Keratinocyte (primary cell): ENCODE results near the gene P2RX2. TPM values are rescaled to one million over a fixed set of nuclear protein-coding genes. Genes with fewer than 3 reads are reported as not detected.

ENCODE experiments used
- DNase-seq: peaks from one replicate; pipeline ENCODE4 v3.0.0-alpha.2; 2011; ENCODE audit warnings: low read depth, missing footprints, low spot score
- FAIRE-seq: peaks from 2 replicates; lab custom pipeline; 2011; peaks lifted over from hg19 to GRCh38; lab: Jason Lieb, UNC
- H2AFZ ChIP-seq: 2 replicates; pipeline ENCODE4 v1.6.0; 2012; ENCODE audit warnings: low read length, control low read depth, inconsistent platforms; ENCODE audit not compliant: control insufficient read depth
- H3K27ac ChIP-seq: 2 replicates; pipeline ENCODE4 v1.5.1; 2011; ENCODE audit warnings: low read length; ENCODE audit not compliant: control insufficient read depth, insufficient read depth
- H3K27me3 ChIP-seq: 3 replicates; pipeline ENCODE4 v1.6.0; 2011; ENCODE audit warnings: low read length; ENCODE audit not compliant: control insufficient read depth, insufficient read depth; ENCODE audit errors: extremely low read depth
- H3K36me3 ChIP-seq, 2 experiments: 2 replicates in 1 of 2; 3 replicates in 1 of 2; pipeline ENCODE4 v1.5.1; 2011; ENCODE audit warnings: low read length in 2 of 2, mild to moderate bottlenecking in 1 of 2; ENCODE audit not compliant: control insufficient read depth in 2 of 2, insufficient read depth in 2 of 2; ENCODE audit errors: extremely low read depth in 1 of 2
- H3K4me1 ChIP-seq: 3 replicates; pipeline ENCODE4 v1.5.1; 2011; ENCODE audit warnings: low read length; ENCODE audit not compliant: control insufficient read depth, insufficient read depth; ENCODE audit errors: extremely low read depth
- H3K4me2 ChIP-seq: 3 replicates; pipeline ENCODE4 v1.6.0; 2011; ENCODE audit warnings: low read depth, low read length; ENCODE audit not compliant: control insufficient read depth, insufficient read depth; ENCODE audit errors: extremely low read depth
- H3K4me3 ChIP-seq, 3 experiments: fragments of 200-600 bp in 1 of 3; sonication (generic) in 1 of 3; 2 replicates in 2 of 3; 3 replicates in 1 of 3; pipeline ENCODE4 v1.5.1; 2011 to 2016; ENCODE audit warnings: low read length in 3 of 3, mild to moderate bottlenecking in 3 of 3, control low read depth in 2 of 3, inconsistent platforms in 1 of 3, low read depth in 1 of 3, mixed read lengths in 1 of 3, mixed run types in 1 of 3, moderate library complexity in 1 of 3; ENCODE audit not compliant: control insufficient read depth in 2 of 3, insufficient read depth in 2 of 3; ENCODE audit errors: extremely low read depth in 1 of 3
- H3K79me2 ChIP-seq: 2 replicates; pipeline ENCODE4 v1.6.0; 2012; ENCODE audit warnings: low read length; ENCODE audit not compliant: control insufficient read depth, insufficient read depth
- H3K9ac ChIP-seq: 3 replicates; pipeline ENCODE4 v1.6.0; 2011; ENCODE audit warnings: low read length; ENCODE audit not compliant: control insufficient read depth, insufficient read depth; ENCODE audit errors: extremely low read depth
- H3K9me1 ChIP-seq: 3 replicates; pipeline ENCODE4 v1.6.0; 2011; ENCODE audit warnings: low read length; ENCODE audit not compliant: control insufficient read depth, insufficient read depth; ENCODE audit errors: extremely low read depth
- H3K9me3 ChIP-seq: 2 replicates; pipeline ENCODE4 v1.5.1; 2012; ENCODE audit warnings: low read depth, low read length; ENCODE audit not compliant: control insufficient read depth
- H4K20me1 ChIP-seq: 3 replicates; pipeline ENCODE4 v1.6.0; 2011; ENCODE audit warnings: low read length; ENCODE audit not compliant: control insufficient read depth, insufficient read depth; ENCODE audit errors: extremely low read depth
- EZH2 ChIP-seq: IDR thresholded peaks from one replicate; pipeline ENCODE4 v1.6.1; 2012; ENCODE audit warnings: inconsistent platforms, mild to moderate bottlenecking, low read length, moderate library complexity
- dilution Hi-C: fragments of 300-500 bp; cut with MboI; formaldehyde crosslinking; loops from one replicate; pipeline ENCODE4 v1.7.0; 2020; ENCODE audit warnings: low sequenced_read_pairs; ENCODE audit not compliant: extremely low pct_ligation_motif_present
- polyA plus RNA-seq, 5 experiments: library from polyadenylated mRNA; depleted of rRNA in 3 of 5; stranded (reverse) in 3 of 5; stranded (forward) in 1 of 5; unstranded in 1 of 5; fragments of >200 nt; gene quantifications; 1 replicate in 1 of 5; 2 replicates in 3 of 5; 3 replicates in 1 of 5; pipeline versions ENCODE4 v1.2.1 to v1.2.3, GENCODE V29; 2011 to 2012; ENCODE audit warnings: missing spikeins in 2 of 5, low read depth in 1 of 5, low replicate concordance in 1 of 5
- TF ChIP-seq, protein P1 (sequence below), 3 experiments: IDR thresholded peaks in 1 of 3; conservative IDR thresholded peaks in 1 of 3; optimal IDR thresholded peaks in 1 of 3; 2 replicates in 2 of 3; 3 replicates in 1 of 3; pipeline versions ENCODE3 to v1.5.1; 2011; ENCODE audit warnings: low read length in 3 of 3, mild to moderate bottlenecking in 3 of 3, moderate library complexity in 2 of 3, control low read depth in 1 of 3, inconsistent platforms in 1 of 3; ENCODE audit not compliant: insufficient read depth in 2 of 3; ENCODE audit errors: extremely low read depth in 1 of 3

P2RX2 gene
- polyA plus RNA-seq, 1 donor (not counting 4 experiments of a cell fraction or from before 2014, with no cell fraction given) = not detected

DNA sequence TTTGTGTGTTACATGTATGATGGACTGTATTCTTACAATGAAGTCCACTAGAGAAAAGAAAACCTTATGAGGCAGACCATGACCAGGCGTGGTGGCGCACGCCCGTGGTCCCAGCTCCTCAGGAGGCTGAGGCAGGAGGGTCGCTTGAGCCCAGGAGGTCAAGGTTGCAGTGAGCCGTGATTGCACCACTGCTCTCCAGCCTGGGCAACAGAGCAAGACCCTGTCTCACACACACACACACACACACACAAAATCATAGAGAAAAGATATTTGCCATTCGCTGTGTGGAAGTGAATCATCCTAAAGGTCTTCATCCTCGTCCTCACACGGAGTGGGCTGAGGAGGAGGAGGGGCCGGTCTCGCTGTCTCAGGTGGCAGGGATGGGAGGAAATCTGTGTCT is 40.5 kb upstream of the P2RX2 start:
- DNase-seq (no peak), FAIRE-seq (no peak)
- Histone ChIP-seq H4K20me1 (no peaks in the 10 kb centered on the region), H3K27ac (no peak overlapping the region), H3K4me1 (no peaks in the 10 kb centered on the region), H3K4me2 (no peak overlapping the region), H3K27me3 (no peaks in the 10 kb centered on the region), H3K4me3 (no peak overlapping the region), H3K9me1 (no peaks in the 10 kb centered on the region), H3K9me3 (no peaks in the 10 kb centered on the region), H3K36me3 (peaks cover 4 to 18% of the 10 kb centered on the region in 2 experiments), H2AFZ (no peak overlapping the region), H3K9ac (no peak overlapping the region), H3K79me2 (no peaks in the 10 kb centered on the region)
- dilution Hi-C loops = no loop called here
- no peak for TF ChIP-seq EZH2
- TF ChIP-seq, protein P1, sequence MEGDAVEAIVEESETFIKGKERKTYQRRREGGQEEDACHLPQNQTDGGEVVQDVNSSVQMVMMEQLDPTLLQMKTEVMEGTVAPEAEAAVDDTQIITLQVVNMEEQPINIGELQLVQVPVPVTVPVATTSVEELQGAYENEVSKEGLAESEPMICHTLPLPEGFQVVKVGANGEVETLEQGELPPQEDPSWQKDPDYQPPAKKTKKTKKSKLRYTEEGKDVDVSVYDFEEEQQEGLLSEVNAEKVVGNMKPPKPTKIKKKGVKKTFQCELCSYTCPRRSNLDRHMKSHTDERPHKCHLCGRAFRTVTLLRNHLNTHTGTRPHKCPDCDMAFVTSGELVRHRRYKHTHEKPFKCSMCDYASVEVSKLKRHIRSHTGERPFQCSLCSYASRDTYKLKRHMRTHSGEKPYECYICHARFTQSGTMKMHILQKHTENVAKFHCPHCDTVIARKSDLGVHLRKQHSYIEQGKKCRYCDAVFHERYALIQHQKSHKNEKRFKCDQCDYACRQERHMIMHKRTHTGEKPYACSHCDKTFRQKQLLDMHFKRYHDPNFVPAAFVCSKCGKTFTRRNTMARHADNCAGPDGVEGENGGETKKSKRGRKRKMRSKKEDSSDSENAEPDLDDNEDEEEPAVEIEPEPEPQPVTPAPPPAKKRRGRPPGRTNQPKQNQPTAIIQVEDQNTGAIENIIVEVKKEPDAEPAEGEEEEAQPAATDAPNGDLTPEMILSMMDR (optimal IDR thresholded peaks at IDR 0.05 in 1 of 3, IDR thresholded peaks at IDR 0.05 in 1 of 3, conservative IDR thresholded peaks at IDR 0.05 in 1 of 3; ENCODE audit: extremely low read depth in 1 of 3, insufficient read depth in 2 of 3, low read length in 3 of 3) = no peak

DNA sequence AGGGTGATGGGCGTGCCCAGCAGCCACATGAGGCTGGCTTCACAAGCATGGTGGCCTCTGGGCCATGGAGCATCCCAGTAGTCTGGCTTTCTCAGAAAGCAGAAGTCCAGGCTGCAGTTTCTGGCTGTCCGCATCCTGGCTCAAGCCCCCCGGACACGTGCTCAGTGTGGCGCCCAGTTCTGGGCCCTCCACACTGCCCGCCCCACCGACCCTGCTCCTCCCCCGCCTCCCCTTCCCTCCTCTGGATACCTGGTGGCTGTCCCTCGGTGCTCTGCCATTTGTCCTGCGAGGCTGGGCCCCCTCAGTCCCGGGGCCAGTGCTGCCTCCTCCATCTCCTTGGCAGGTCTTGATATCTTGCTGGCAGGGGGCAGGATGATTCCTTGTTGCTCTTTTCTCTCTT is 39.8 kb upstream of the P2RX2 start:
- Histone ChIP-seq H3K79me2 (no peaks in the 10 kb centered on the region), H2AFZ (no peak overlapping the region), H3K36me3 (peaks cover 4 to 19% of the 10 kb centered on the region in 2 experiments), H4K20me1 (no peaks in the 10 kb centered on the region), H3K27me3 (no peaks in the 10 kb centered on the region), H3K9me1 (no peaks in the 10 kb centered on the region), H3K9ac (no peak overlapping the region), H3K4me3 (no peak overlapping the region), H3K4me1 (no peaks in the 10 kb centered on the region), H3K4me2 (no peak overlapping the region), H3K27ac (no peak overlapping the region), H3K9me3 (no peaks in the 10 kb centered on the region)
- FAIRE-seq (no peak), DNase-seq (no peak)
- TF ChIP-seq EZH2 = no peak
- TF ChIP-seq, protein P1 (optimal IDR thresholded peaks at IDR 0.05 in 1 of 3, IDR thresholded peaks at IDR 0.05 in 1 of 3, conservative IDR thresholded peaks at IDR 0.05 in 1 of 3; ENCODE audit: extremely low read depth in 1 of 3, insufficient read depth in 2 of 3, low read length in 3 of 3) = no peak
- dilution Hi-C loops = no loop called here
